Measurements from ENCODE around the gene GDF10.

- TF ChIP-seq, protein P1, sequence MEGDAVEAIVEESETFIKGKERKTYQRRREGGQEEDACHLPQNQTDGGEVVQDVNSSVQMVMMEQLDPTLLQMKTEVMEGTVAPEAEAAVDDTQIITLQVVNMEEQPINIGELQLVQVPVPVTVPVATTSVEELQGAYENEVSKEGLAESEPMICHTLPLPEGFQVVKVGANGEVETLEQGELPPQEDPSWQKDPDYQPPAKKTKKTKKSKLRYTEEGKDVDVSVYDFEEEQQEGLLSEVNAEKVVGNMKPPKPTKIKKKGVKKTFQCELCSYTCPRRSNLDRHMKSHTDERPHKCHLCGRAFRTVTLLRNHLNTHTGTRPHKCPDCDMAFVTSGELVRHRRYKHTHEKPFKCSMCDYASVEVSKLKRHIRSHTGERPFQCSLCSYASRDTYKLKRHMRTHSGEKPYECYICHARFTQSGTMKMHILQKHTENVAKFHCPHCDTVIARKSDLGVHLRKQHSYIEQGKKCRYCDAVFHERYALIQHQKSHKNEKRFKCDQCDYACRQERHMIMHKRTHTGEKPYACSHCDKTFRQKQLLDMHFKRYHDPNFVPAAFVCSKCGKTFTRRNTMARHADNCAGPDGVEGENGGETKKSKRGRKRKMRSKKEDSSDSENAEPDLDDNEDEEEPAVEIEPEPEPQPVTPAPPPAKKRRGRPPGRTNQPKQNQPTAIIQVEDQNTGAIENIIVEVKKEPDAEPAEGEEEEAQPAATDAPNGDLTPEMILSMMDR (IDR thresholded peaks at IDR 0.05): no peak
- TF ChIP-seq POLR2A (IDR thresholded peaks at IDR 0.05): no peak
These were observed 46.9 kb upstream of the GDF10 start for GRCh38 chr10:47253030-47253637.

Measured in testis (tissue), 2 donors.